ENCODE data around the gene RHBDD2.
"Not testable (repeated sequence)": the region's sequence is repeated elsewhere in the genome, so short reads cannot be mapped to it uniquely, and the experiment has no call there.

Gene RHBDD2

DNA sequence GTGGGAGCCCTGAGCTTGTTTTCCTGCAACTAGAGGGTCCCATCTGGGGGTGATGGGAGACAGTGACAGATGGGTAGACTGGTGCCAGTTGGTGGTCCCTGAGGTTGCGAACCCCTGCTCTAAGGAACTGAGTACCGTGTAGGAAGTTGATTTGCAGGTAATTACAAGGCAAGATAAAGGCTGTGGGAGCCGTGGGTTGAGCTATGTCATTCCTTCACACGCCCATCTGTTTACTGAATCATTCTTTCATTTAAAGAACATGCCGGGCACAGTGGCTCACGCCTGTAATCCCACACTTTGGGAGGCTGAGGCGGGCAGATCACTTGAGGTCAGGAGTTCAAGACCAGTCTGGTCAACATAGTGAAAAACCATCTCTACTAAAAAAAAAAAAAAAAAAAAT lies 12.4 kb downstream of the RHBDD2 start:
- not testable (repeated sequence) for H3K4me3 Mint-ChIP-seq; H3K9me3 Mint-ChIP-seq (ENCODE audit: low read depth); H3K27me3 Mint-ChIP-seq; H3K4me1 Mint-ChIP-seq (ENCODE audit: low read depth); H3K27ac Mint-ChIP-seq; H3K36me3 Mint-ChIP-seq

DNA sequence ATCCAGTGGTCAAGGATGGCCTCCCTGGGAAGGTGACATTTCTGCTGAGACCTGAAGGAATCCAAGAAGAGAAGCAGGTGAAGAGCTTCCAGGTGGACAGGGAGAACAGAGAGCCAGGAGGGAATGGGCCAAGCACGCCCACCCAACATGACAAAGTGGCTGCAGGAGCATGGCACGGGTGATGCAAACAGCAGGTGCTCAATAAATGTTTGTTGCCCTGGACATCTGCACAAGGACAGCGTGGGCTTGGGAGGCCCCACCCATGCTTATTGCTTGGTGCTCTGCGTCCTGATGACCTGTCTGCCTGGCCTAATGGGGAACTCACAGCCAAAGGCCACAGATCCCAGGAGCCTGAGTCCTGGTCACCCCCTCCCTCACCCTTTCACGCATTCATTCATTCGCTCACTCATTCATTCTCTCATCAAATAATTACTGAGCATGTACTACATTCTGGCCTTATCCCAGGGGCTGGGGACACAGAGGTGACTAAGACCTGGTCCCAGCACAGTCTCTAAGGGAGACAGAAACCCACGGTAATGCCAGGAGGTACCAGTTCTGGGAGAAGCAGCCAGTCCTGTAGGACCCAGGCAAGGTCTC lies 13.1 kb downstream of the RHBDD2 start:
- Mint-ChIP-seq H3K27ac (no peak overlapping the region), H3K36me3 (no peaks in the 10 kb centered on the region), H3K4me3 (no peak overlapping the region), H3K27me3 (no peaks in the 10 kb centered on the region), H3K9me3 (ENCODE audit: low read depth) (no peaks in the 10 kb centered on the region), H3K4me1 (ENCODE audit: low read depth) (peaks cover 8% of the 10 kb centered on the region)

DNA sequence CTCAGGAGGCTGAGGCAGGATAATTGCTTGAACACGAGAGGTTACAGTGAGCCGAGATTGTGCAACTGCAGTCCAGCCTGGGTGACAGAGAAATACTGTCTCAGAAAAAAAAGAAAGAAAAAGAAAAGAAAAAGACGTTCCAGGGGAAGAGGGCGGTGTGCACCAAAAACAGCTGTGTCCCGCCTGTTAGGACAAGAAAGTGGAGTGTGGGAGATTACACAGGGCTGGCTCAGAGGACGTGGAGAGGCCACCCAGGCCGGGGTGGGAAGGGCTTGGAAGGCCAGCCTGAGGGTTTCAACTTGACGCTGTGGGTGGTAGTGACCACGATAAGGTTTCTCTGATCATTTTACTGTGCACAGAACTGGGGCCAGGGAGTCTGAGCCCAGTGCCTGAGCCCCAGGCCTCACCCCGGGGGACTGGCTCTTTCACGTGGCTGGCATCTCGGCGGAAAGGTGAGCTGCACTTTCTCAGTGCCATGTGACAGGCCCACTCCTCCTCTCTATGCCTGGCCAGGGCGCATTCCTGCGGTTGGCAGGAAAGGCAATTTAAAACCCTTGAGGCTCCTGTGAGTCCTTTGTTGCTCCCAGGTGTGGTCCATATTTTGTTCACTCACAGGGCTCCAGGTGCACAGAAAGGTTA lies 13.9 kb downstream of the RHBDD2 start:
- H3K27ac Mint-ChIP-seq = no peak overlapping the region
- no peaks in the 10 kb centered on the region for H3K27me3 Mint-ChIP-seq
- peaks cover 8% of the 10 kb centered on the region for H3K4me1 Mint-ChIP-seq (ENCODE audit: low read depth)
- H3K36me3 Mint-ChIP-seq = no peaks in the 10 kb centered on the region
- H3K9me3 Mint-ChIP-seq (ENCODE audit: low read depth) = no peaks in the 10 kb centered on the region
- no peak overlapping the region for H3K4me3 Mint-ChIP-seq

DNA sequence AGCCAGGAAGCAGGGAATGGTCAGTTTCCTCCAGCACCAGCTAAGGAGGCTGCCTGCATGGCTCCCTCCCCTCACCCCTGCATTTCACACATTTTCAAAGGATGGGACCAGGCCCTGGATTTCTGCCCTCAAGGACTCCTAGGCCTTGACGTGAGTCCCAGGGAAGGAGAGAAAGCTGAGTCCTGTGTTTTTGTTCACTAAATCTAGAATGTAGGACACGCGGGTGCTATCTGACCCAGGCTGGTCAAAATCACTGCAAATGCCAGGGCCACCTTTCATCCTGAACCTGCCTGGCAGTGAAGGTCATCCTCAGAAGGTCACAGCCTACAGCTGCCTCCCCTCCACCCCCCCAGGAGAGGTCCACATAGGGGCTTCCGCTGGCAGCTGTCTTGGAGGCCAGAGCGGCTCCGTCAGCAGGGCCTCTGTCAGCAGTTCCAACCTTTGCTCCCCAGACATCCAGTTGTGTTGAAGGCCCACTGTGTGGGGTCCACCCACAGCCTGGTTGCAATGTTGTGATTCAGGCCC lies 18.0 kb downstream of the RHBDD2 start:
- H3K27ac Mint-ChIP-seq = no peak overlapping the region
- H3K9me3 Mint-ChIP-seq (ENCODE audit: low read depth) = no peaks in the 10 kb centered on the region
- H3K4me1 Mint-ChIP-seq (ENCODE audit: low read depth) = no peaks in the 10 kb centered on the region
- H3K27me3 Mint-ChIP-seq = no peaks in the 10 kb centered on the region
- no peak overlapping the region for H3K4me3 Mint-ChIP-seq
- H3K36me3 Mint-ChIP-seq = no peaks in the 10 kb centered on the region

DNA sequence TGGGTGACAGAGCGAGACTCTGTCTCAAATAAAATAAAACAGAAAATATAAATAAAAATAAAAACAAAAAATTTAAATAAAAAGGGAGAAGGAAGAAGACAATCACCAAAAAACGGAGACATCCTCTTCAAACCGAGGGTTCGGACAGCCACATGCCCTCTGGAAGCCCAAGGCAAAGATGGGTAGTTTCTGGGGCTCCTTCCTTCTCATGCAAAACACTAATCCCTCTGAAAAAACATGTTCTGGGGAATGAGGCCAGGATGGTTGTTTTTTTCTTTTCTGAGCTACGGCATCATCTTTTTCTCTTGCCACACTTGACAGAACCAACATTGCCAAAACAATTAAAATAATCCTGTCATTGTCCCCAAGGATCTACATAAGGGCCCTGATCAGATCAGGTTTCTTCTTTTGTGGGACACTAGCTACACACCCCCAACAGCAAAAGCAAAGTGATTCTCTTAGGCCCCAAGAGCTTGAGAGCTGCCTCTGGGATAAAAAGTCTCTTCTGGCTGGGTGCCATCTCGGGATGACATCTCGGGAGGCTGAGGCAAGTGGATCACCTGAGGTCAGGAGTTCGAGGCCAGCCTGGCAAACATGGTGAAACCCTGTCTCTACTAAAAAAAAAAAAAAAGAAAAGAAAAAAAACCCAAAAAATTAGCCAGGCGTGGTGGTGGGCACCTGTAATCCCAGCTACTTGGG lies 21.9 kb downstream of the RHBDD2 start:
- Mint-ChIP-seq H3K27me3 (no peaks in the 10 kb centered on the region), H3K4me1 (ENCODE audit: low read depth) (no peaks in the 10 kb centered on the region), H3K27ac (no peak overlapping the region), H3K36me3 (no peaks in the 10 kb centered on the region), H3K4me3 (no peak overlapping the region), H3K9me3 (ENCODE audit: low read depth) (no peaks in the 10 kb centered on the region)

DNA sequence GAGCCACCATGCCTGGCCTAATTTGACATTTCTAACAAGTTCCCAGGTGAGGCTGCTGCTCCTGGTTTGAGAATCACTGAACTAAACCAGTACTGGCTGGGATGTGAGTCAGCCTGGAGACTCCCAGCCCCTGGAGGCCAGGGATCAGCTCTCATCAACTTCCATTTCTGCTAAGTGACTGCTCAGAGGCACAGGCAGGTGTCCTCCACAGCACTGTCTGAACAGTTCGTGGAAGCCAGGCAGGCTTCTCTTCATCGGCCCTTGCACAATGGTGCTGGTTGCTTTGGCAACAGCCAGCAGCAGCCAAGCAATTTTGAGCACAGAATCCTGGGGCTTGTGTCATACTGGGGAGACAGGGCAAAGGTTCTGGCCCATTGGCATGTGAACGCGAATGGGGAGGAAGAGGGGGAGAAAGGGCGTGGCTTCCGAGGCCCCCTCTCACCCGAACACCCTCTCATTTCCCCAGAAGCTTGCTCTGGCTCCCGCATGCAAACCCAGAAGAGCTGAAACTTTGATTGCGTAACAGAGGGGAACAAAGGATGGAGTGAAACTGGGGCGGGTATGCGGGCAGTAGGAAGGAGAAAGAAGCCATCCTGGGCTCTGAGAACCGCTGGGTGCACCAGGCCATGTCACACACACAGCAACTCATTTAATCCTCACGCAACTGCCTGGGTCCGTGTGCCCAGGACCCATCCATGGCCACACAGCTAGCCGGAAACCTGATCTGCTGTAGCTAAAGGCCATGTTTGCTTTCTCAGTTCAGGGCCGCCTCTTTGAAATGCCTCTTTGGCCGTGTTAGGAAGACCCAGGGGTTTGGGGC lies 27.2 kb downstream of the RHBDD2 start:
- Mint-ChIP-seq H3K4me1 (ENCODE audit: low read depth) (no peaks in the 10 kb centered on the region), H3K27ac (no peak overlapping the region), H3K36me3 (no peaks in the 10 kb centered on the region), H3K4me3 (no peak overlapping the region), H3K9me3 (ENCODE audit: low read depth) (no peaks in the 10 kb centered on the region), H3K27me3 (no peaks in the 10 kb centered on the region)

DNA sequence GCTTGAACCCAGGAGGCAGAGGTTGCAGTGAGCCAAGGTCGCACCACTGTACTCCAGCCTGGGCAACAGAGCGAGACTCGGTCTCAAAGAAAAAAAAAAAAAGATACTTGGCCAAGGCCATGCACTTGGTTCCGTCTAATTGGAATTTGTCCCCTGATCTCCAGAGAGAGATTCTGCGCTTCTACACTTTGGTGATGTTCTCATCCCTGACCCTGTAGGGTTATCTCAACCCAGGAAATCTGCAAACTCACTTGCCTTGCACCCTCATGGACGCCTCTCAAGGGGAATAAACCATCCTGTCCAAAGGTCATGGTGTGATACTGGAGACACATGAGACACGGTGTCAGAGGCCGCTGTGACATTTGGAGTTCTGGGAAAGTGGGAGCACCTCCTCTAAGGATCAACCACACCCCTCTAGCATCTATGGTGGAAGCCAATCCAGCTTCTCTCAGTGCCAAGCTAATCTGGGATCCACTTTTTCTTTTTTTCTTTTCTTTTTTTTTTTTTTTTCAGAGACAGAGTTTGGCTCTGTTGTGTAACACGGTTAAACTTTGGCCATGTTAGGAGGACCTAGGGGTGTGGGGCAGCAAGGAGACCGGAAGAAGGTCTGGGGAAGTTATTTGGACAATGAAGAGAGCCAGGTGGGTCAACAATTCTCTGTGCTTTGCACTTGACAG lies 28.3 kb downstream of the RHBDD2 start:
- H3K9me3 Mint-ChIP-seq (ENCODE audit: low read depth) = no peaks in the 10 kb centered on the region
- no peaks in the 10 kb centered on the region for H3K36me3 Mint-ChIP-seq
- no peaks in the 10 kb centered on the region for H3K4me1 Mint-ChIP-seq (ENCODE audit: low read depth)
- no peaks in the 10 kb centered on the region for H3K27me3 Mint-ChIP-seq
- H3K27ac Mint-ChIP-seq = no peak overlapping the region
- H3K4me3 Mint-ChIP-seq = no peak overlapping the region

DNA sequence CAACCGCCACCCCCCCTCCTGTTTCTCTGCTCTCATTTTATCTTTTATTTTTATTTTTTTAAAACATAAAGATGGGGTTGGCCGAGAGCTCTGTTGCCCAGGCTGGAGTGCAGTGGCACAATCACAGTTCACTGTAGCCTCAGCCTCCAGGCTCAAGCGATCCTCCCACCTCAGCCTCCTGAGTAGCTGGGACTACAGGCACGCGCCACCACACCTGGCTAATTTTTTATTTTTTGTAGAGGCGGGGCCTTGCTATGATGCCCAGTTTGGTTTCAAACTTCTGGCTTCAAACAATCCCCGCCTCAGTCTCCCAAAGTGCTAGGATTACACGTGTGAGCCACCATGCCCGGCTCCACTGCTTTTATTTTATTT lies 28.8 kb downstream of the RHBDD2 start:
- not testable (repeated sequence) for H3K4me3 Mint-ChIP-seq; H3K27ac Mint-ChIP-seq; H3K27me3 Mint-ChIP-seq; H3K36me3 Mint-ChIP-seq; H3K9me3 Mint-ChIP-seq (ENCODE audit: low read depth); H3K4me1 Mint-ChIP-seq (ENCODE audit: low read depth)

DNA sequence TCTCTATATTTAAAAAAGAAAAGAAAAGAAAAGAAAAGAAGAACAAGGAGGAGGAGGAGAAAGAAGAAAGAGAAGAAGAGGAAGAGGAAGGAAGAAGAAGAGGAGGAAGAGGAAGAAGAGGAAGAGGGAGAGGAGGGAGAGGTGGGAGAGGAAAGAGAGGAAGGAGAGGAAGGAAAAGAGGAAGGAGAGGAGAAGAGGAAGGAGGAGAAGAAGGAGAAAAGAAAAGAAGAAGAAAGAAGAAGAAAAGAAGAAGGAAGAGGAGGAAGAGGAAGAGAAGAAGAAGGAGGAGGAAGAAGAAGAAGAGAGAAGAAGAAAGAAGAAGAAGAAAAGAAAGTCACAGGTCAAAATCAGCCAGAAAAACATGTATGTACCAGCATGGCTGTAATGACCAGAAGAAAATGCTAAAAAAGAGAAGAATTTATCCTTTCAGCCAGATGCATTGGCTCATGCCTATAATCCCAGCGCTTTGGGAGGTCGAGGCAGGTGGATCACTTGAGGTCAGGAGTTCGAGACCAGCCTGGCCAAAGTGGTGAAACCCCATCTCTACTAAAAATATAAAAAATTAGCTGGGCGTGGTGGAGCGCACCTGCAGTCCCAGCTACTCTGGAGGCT lies 30.8 kb downstream of the RHBDD2 start:
- no peaks in the 10 kb centered on the region for H3K36me3 Mint-ChIP-seq
- no peaks in the 10 kb centered on the region for H3K9me3 Mint-ChIP-seq (ENCODE audit: low read depth)
- H3K4me3 Mint-ChIP-seq = no peak overlapping the region
- no peak overlapping the region for H3K27ac Mint-ChIP-seq
- no peaks in the 10 kb centered on the region for H3K27me3 Mint-ChIP-seq
- peaks cover 8% of the 10 kb centered on the region for H3K4me1 Mint-ChIP-seq (ENCODE audit: low read depth)

DNA sequence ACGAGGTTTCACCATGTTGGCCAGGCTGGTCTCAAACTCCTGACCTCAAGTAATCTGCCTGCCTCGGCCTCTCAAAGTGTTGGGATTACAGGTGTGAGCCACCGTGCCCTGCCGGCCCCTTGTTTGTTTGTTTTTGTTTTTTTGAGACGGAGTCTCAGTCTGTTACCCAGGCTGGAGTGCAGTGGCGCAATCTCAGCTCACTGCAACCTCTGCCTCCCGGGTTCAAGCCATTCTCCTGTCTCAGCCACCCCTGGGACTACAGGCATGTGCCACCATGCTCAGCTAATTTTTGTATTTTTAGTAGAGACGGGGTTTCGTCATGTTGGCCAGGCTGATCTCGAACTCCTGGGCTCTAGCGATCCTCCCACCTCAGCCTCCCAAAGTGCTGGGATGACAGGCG lies 32.4 kb downstream of the RHBDD2 start:
- H3K27ac Mint-ChIP-seq; H3K9me3 Mint-ChIP-seq (ENCODE audit: low read depth); H3K36me3 Mint-ChIP-seq; H3K4me3 Mint-ChIP-seq; H3K27me3 Mint-ChIP-seq: not testable (repeated sequence)
- H3K4me1 Mint-ChIP-seq (ENCODE audit: low read depth) = peaks cover 14% of the 10 kb centered on the region

DNA sequence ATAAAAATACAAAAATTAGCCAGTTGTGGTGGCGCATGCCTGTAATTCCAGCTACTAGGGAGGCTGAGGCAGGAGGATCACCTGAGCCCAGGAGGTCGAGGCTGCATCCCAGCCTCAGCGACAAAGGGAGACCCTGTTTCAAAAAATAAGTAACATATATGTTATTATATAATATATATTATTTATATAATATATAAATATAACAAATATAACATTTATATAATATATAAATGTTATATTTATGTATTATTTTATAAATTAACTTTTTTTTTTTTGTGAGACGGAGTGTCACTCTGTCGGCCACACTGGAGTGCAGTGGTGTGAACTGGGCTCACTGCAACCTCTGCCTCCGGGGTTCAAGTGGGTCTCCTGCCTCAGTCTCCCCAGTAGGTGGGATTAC lies 34.6 kb downstream of the RHBDD2 start:
- H3K4me3 Mint-ChIP-seq = peak overlapping the region; percentile 90
- H3K4me1 Mint-ChIP-seq (ENCODE audit: low read depth) = peaks cover 23% of the 10 kb centered on the region
- H3K27me3 Mint-ChIP-seq = no peaks in the 10 kb centered on the region
- no peaks in the 10 kb centered on the region for H3K9me3 Mint-ChIP-seq (ENCODE audit: low read depth)
- H3K36me3 Mint-ChIP-seq = no peaks in the 10 kb centered on the region
- no peak overlapping the region for H3K27ac Mint-ChIP-seq

DNA sequence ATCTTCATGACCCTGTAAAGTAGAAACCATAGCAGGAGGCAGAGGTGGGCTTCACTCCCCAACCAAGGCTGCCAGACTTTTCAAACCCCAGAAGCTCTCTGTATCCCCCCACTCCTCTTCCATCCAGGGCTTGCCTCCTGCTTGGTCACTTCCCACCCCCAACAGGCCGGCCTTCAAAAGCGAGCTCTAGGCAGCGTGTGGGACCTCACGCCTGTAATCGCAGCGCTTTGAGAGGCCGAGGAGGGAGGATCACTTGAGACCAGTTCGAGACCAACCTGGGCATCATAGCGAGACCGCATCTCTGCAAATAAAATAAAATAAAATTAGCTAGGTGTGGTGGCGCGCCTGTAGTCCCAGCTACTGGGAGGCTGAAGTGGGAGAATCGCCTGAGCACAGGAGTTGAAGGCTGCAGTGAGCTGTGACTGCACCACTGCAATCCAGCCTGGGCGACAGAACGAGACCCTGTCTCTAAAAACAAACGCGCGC lies 35.4 kb downstream of the RHBDD2 start:
- Mint-ChIP-seq H3K27me3 (no peaks in the 10 kb centered on the region), H3K27ac (peak overlapping the region; percentile 91), H3K4me1 (ENCODE audit: low read depth) (peaks cover 29% of the 10 kb centered on the region), H3K9me3 (ENCODE audit: low read depth) (no peaks in the 10 kb centered on the region), H3K36me3 (no peaks in the 10 kb centered on the region), H3K4me3 (peak overlapping the region; percentile 90)

DNA sequence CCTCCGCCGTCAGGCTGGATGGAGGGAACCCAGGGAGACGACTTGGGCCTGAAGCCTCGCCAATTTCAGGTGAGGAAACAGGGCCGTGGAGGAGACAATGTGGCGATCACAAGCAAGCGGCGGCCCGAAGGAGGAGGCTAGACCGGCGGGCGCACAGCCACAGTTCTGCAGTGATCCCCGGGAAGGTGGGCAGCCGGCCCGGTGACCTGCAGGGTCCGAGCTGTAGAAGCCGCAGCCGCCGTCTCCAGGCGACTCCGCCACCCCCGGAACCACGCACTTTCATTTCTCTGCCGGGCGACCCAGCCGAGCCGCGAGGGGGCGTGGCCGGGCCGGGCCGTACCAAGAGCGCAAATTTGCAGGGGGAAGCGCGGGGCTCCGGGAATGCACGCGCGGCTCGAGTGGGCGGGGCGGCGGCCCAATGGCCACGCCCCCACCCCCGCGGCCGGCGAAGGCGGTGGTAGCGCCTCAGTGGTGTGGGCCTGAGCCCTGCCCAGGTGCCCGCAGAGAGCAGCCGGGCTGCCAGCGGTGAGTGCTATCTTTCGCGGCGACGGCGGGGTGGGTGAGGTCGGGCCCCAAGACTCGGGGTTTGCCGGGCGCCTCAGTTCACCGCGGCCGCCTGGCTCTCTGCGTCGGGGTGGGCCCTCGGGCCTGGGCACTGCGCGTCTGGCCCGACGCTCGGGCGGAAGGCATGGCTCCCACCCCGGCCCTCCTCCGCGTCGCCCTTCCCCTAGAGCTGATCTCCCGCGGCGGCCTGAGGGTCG lies 36.0 kb downstream of the RHBDD2 start, which contains the start of gene POR:
Gene POR (plus strand): TSS at position 501 of the 761 bp plus-strand sequence. CDS start 38,847 bp downstream, outside the sequence.
- Mint-ChIP-seq H3K27ac (peak within 1 kb of the TSS; percentile 91), H3K27me3 (no peaks in the 10 kb centered on the region), H3K36me3 (no peaks in the 10 kb centered on the region), H3K4me1 (ENCODE audit: low read depth) (peaks cover 33% of the 10 kb centered on the region), H3K9me3 (ENCODE audit: low read depth) (no peaks in the 10 kb centered on the region), H3K4me3 (peak within 1 kb of the TSS; percentile 92)

All from activated naive CD8-positive, alpha-beta T cell (primary cell).